HTERT RPE-1 (cell line): Measurements from ENCODE around the gene MAN2B1.
"Not testable (repeated sequence)": the region's sequence is repeated elsewhere in the genome, so short reads cannot be mapped to it uniquely, and the experiment has no call there.

Source experiments
- in situ Hi-C: fragments of 300-500 bp; cut with MboI; formaldehyde crosslinking; loops from 4 replicates; pipeline ENCODE4 v1.14.3; 2020; ENCODE audit warnings: low sequenced_read_pairs

The MAN2B1 gene

DNA sequence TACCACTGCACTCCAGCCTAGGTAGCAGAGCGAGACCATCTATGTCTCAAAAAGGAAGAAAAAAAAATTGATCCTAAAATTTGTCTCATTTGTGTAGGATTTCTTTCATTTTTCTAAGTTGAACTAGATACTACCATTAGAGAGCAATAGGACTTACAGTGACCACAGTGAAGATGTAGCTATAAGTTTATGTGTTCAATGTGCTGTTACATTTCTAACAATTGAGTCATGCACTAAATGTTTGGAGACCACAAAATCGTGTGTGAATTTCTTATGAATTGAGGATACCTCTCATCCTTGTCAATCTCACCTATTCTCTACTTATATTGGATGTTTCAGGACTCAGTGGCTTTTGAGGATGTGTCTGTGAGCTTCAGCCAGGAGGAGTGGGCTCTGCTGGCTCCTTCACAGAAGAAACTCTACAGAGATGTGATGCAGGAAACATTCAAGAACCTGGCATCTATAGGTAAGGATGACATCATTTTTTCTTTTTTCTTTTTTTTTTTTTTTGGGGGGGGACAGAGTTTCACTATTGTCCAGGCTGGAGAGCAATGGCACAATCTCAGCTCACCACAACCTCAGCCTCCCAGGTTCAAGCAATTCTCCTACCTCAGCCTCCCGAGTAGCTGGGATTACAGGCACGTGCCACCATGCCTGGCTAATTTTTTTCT lies 43.0 kb downstream of the MAN2B1 start:
- in situ Hi-C loops = no loop called here

DNA sequence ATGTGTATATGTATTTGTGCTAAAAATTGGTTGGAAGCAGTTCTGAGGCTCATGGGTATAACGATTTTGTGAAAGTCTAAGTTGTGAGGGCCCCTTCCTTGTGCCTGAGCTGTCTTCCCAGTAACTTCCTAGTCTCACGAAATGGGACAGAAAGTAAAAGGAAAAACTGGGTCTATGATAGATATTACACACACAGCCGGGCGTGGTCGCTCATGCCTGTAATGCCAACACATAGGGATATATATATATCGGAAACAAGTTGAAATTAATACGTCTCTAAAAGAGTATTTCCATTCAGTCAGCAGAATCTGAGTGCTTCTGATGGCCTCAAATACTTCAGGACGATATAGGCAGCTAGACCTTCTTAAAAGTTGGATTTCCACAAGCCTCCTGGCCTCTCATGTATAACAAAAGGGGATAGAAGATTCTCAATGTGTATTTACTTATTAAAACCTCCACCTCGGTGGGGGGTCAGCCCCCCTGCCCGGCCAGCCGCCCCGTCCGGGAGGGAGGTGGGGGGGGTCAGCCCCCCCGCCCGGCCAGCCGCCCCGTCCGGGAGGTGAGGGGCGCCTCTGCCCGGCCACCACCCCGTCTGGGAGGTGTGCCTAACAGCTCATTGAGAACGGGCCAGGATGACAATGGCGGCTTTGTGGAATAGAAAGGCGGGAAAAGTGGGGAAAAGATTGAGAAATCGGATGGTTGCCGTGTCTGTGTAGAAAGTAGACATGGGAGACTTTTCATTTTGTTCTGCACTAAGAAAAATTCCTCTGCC lies 45.1 kb downstream of the MAN2B1 start:
- in situ Hi-C loops = not testable (repeated sequence)

GRCh38 chr19:12617646-12618045 lies 48.9 kb downstream of the MAN2B1 start:
- in situ Hi-C loops = no loop called here

GRCh38 chr19:12611361-12611699 lies 55.2 kb downstream of the MAN2B1 start:
- in situ Hi-C loops = no loop called here

DNA sequence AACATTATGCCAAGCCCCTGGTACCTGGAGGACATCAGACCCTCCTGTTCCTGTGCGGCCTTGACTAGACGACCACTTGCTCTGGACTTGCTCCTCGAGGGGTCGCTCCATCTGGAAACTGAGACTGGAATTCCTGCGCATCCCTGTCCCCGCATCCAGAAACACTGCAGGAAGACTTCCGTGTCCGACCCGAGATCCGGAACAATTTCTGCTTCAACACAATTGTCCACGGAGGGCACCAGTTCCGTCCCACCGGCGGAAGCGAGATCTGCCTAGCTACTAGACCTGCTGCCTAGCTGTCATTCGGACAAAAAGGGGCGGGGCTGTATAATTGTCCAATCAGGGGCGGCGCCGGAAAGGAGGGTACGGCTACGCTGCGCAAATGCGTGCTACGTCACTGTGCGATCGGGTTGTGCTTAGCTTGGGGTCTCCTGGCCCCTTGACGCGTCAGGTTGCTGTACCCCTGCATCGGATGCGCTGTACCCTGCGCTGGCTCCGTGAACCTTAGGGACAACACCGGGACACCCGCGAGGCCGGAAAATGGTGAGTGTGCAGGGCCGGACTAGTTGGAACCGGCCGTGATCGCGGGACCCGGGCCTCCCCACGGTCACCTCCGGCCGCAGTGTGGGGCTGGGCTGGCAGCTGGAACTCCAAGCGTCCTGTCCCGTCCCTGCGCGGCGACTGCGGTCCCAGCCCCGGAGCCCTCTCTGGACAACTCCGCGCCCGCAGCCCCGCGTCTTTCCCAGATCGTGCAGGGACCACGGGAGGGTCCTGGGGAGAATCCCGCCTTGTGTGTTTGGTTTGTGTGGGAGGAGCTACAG lies 55.8 kb downstream of the MAN2B1 start, which contains the start of the genes ZNF490 and ZNF791:
Gene ZNF490 (minus strand): TSS at position 274 of the 821 bp plus-strand sequence. CDS start 133 bp downstream, at position 141.
Gene ZNF791 (plus strand): TSS at position 381 of the 821 bp plus-strand sequence. CDS start 160 bp downstream, at position 541.
- in situ Hi-C loops = no loop called here

- in situ Hi-C loops = no loop called here
Measured at GRCh38 chr19:12607631-12608030, 58.9 kb downstream of the MAN2B1 start.

- in situ Hi-C loops = no loop called here
Measured at GRCh38 chr19:12606796-12607195, 59.7 kb downstream of the MAN2B1 start.

- in situ Hi-C loops = no loop called here
Measured at GRCh38 chr19:12603714-12604113, 62.8 kb downstream of the MAN2B1 start.

GRCh38 chr19:12597594-12597993 lies 68.9 kb downstream of the MAN2B1 start:
- in situ Hi-C loops = no loop called here

DNA sequence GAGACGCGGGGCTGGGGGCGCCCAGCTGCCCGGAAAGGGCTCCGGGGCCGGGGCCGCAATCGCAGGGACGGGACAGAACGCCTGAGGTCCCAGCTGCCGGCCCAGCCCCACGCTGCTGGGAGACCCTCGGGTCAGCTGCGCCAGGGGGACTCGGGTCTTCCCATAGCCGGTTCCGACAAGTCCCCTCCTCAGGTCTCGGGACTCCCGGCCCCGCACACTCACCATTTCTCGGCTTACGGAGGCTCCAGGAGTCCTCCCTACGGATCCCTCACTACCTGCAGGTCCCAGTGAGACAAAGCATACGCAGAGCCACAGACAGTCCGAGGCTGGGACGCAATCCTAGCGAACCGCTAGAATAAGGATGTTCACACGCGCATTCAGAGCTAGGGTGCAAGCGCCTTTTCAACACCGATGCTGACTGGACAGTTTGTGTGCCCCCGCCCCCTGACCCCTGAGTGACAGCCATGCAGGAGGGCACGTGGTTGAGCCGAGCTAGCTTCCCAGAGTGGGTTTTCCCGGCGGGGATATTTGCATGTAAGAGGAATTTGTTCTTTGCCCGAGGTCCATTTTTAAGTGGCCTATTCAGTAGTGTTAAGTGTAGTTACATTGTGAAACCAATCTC lies 69.5 kb downstream of the MAN2B1 start:
- in situ Hi-C loops = no loop called here
